ENCODE results near the gene C1QTNF5. TPM values are rescaled to one million over a fixed set of nuclear protein-coding genes. Genes with fewer than 3 reads are reported as not detected.
A peak's percentile ranks its signal among the peaks of the same experiment; 100 is the strongest.

The C1QTNF5 gene
- total and polyA plus RNA-seq, 4 donors, result 13.4 to 63.1 (median 40.9) TPM

DNA sequence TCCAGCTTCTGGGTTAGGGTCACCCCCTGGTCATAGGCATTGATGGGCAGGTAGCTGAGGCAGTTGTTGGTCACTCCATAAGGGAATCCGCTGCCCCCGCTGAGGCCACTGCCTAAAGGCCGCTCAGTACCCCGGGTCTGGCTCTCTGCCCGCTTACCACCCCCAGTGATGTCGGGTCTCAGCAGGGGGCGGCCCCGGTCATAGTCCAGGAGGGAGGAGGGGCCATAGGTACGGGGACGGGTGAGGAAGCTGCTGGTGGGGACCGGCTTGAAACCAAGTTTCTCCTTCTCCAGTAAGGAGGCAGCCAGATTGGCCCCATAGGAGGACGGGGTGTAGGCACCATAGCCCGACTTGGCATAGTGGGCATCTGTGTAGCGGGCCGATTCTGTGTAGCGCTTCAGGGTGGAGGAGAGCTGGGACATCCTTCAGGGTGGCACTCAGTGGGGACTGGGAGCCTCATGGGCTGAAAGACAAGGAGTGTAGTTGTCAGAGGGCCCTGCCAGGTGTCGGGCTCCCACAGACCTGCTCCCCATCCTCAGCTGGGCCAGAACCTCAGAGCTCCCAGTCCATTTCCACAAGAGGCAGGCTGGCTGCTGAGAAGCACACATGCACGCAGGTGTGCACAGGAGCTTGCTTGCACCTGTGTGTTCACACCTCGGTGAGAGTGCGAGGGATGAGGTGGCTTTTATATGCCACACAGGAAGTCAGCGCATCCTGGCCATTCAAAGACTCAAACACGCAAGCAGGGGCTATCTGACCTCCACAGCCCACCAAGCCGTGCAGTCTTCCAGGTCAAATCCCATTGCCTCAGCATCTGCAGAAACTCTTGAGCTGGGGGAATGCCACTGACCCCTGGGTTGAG, 32.6 kb upstream of the C1QTNF5 start:
- H3K4me1 ChIP-seq (ENCODE audit: control insufficient read depth, insufficient read depth, low read length), result peaks cover 100% of the 10 kb centered on the region
- no peak for DNase-seq (ENCODE audit: low read depth in 4 of 6, low spot score in 6 of 6)
- 80% methylated on average over 23 of the region's 23 CpGs for WGBS (ENCODE audit: insufficient coverage)
- H3K27me3 ChIP-seq (ENCODE audit: control insufficient read depth, insufficient read depth, low read length), result peaks cover 2% of the 10 kb centered on the region
- no peaks in the 10 kb centered on the region for H3K9me3 ChIP-seq (ENCODE audit: control insufficient read depth, insufficient read depth, low read length)
- H3K36me3 ChIP-seq (ENCODE audit: control insufficient read depth, insufficient read depth, low read length), result peaks cover 16% of the 10 kb centered on the region
- no peak overlapping the region for H3K4me3 ChIP-seq (ENCODE audit: low read depth, low read length)
- peak overlapping the region; percentile 99 for H3K27ac ChIP-seq (ENCODE audit: low read depth, low read length)

DNA sequence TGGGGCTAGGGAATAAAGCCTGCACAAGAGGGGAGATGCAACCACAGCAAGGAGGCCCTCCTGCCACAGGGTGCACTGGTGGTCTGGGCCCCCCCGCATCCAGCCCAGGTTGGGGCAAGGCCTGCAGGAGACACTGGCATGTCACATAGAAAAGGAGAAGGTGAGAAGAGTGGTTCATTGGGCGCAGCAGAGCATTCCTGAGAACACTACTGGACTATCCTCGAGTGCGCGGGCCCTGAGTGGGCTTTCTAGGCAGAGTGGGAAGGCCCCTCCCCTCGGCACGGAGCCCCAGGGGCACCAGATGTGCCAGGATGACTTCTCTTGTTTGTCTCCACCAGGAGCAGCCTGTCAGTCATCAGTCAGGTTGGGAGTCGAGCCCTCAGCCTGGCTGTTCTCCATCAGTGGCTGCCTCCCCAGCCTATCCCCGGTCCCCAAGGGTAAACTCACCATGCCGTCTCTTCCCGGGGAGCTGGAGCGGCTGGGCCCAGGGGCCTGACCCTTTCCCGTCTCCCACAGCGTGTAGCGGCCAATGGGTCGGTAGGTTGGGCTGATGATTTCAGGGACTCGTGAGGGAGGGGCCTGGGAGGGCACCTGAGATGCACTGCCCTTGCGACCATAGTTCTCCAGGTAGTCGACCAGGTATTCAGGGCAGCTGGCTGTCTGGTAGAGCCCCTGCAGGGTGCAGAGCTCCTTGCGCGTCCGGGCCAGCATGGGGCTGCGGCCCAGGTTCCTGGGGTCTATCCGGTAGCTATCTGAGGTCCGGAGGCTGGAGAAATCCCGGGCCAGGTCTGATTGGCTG, 31.8 kb upstream of the C1QTNF5 start:
- no peak for DNase-seq (ENCODE audit: low read depth in 4 of 6, low spot score in 6 of 6)
- H3K27me3 ChIP-seq (ENCODE audit: control insufficient read depth, insufficient read depth, low read length), result peaks cover 2% of the 10 kb centered on the region
- 84% methylated on average over 24 of the region's 26 CpGs for WGBS (ENCODE audit: insufficient coverage)
- H3K4me1 ChIP-seq (ENCODE audit: control insufficient read depth, insufficient read depth, low read length), result peaks cover 100% of the 10 kb centered on the region
- peaks cover 16% of the 10 kb centered on the region for H3K36me3 ChIP-seq (ENCODE audit: control insufficient read depth, insufficient read depth, low read length)
- no peak overlapping the region for H3K27ac ChIP-seq (ENCODE audit: low read depth, low read length)
- no peak overlapping the region for H3K4me3 ChIP-seq (ENCODE audit: low read depth, low read length)
- no peaks in the 10 kb centered on the region for H3K9me3 ChIP-seq (ENCODE audit: control insufficient read depth, insufficient read depth, low read length)

DNA sequence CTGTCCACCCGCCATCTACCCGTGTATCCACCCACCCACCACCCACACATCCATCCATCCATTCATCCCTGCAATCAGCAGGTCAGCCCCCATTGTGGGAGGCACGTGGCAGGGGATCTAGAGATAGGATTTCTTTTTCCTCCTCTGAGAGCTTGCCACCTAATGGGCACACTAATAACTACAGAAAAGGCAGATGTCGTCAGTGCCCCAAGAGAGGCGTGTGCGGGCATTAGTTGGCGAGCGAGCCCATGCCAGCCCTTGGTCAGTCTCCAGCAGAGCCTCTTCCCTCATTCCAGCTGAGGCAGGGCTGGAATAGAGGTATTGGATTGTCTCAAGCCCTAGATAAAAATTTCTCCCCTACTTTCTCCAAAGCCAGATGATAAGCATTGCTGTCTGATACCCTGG, 31.1 kb upstream of the C1QTNF5 start:
- DNase-seq (ENCODE audit: low read depth in 4 of 6, low spot score in 6 of 6), result peak in 2 of 6 donors; percentile 64 to 78
- no peak overlapping the region for H3K4me3 ChIP-seq (ENCODE audit: low read depth, low read length)
- H3K36me3 ChIP-seq (ENCODE audit: control insufficient read depth, insufficient read depth, low read length), result peaks cover 16% of the 10 kb centered on the region
- H3K27me3 ChIP-seq (ENCODE audit: control insufficient read depth, insufficient read depth, low read length), result peaks cover 2% of the 10 kb centered on the region
- H3K9me3 ChIP-seq (ENCODE audit: control insufficient read depth, insufficient read depth, low read length), result no peaks in the 10 kb centered on the region
- H3K4me1 ChIP-seq (ENCODE audit: control insufficient read depth, insufficient read depth, low read length), result peaks cover 100% of the 10 kb centered on the region
- no peak overlapping the region for H3K27ac ChIP-seq (ENCODE audit: low read depth, low read length)
- 0% methylated on average over 1 of the region's 8 CpGs for whole genome bisulfite sequencing (ENCODE audit: insufficient coverage)

- DNase-seq (ENCODE audit: low read depth in 4 of 6, low spot score in 6 of 6), result no peak
- Histone ChIP-seq H3K9me3 (ENCODE audit: control insufficient read depth, insufficient read depth, low read length) (no peaks in the 10 kb centered on the region), H3K27me3 (ENCODE audit: control insufficient read depth, insufficient read depth, low read length) (peaks cover 2% of the 10 kb centered on the region), H3K36me3 (ENCODE audit: control insufficient read depth, insufficient read depth, low read length) (peaks cover 16% of the 10 kb centered on the region), H3K4me1 (ENCODE audit: control insufficient read depth, insufficient read depth, low read length) (peaks cover 99% of the 10 kb centered on the region), H3K27ac (ENCODE audit: low read depth, low read length) (no peak overlapping the region), H3K4me3 (ENCODE audit: low read depth, low read length) (no peak overlapping the region)
- 52% methylated on average over 7 of the region's 8 CpGs for WGBS (ENCODE audit: insufficient coverage)
These were observed 30.5 kb upstream of the C1QTNF5 start for GRCh38 chr11:119371067-119371601.

GRCh38 chr11:119370486-119371046, 29.9 kb upstream of the C1QTNF5 start:
- Histone ChIP-seq H3K27ac (ENCODE audit: low read depth, low read length) (peak overlapping the region; percentile 6), H3K4me1 (ENCODE audit: control insufficient read depth, insufficient read depth, low read length) (peaks cover 99% of the 10 kb centered on the region), H3K36me3 (ENCODE audit: control insufficient read depth, insufficient read depth, low read length) (peaks cover 16% of the 10 kb centered on the region), H3K27me3 (ENCODE audit: control insufficient read depth, insufficient read depth, low read length) (no peaks in the 10 kb centered on the region), H3K9me3 (ENCODE audit: control insufficient read depth, insufficient read depth, low read length) (no peaks in the 10 kb centered on the region), H3K4me3 (ENCODE audit: low read depth, low read length) (no peak overlapping the region)
- 81% methylated on average over 7 of the region's 8 CpGs for WGBS (ENCODE audit: insufficient coverage)
- no peak for DNase-seq (ENCODE audit: low read depth in 4 of 6, low spot score in 6 of 6)

- H3K27ac ChIP-seq (ENCODE audit: low read depth, low read length), result peak overlapping the region; percentile 70
- WGBS (ENCODE audit: insufficient coverage), result 68% methylated on average over 7 of the region's 13 CpGs
- H3K36me3 ChIP-seq (ENCODE audit: control insufficient read depth, insufficient read depth, low read length), result peaks cover 16% of the 10 kb centered on the region
- no peaks in the 10 kb centered on the region for H3K27me3 ChIP-seq (ENCODE audit: control insufficient read depth, insufficient read depth, low read length)
- H3K9me3 ChIP-seq (ENCODE audit: control insufficient read depth, insufficient read depth, low read length), result no peaks in the 10 kb centered on the region
- H3K4me1 ChIP-seq (ENCODE audit: control insufficient read depth, insufficient read depth, low read length), result peaks cover 99% of the 10 kb centered on the region
- DNase-seq (ENCODE audit: low read depth in 4 of 6, low spot score in 6 of 6), result no peak
- H3K4me3 ChIP-seq (ENCODE audit: low read depth, low read length), result no peak overlapping the region
These were observed 28.6 kb upstream of the C1QTNF5 start for GRCh38 chr11:119369132-119369925.

GRCh38 chr11:119368121-119369034, 27.7 kb upstream of the C1QTNF5 start:
- 50% methylated on average over 17 of the region's 17 CpGs for WGBS (ENCODE audit: insufficient coverage)
- peaks cover 15% of the 10 kb centered on the region for H3K36me3 ChIP-seq (ENCODE audit: control insufficient read depth, insufficient read depth, low read length)
- peak in 1 of 6 donors; percentile 72 for DNase-seq (ENCODE audit: low read depth in 4 of 6, low spot score in 6 of 6)
- peaks cover 95% of the 10 kb centered on the region for H3K4me1 ChIP-seq (ENCODE audit: control insufficient read depth, insufficient read depth, low read length)
- H3K4me3 ChIP-seq (ENCODE audit: low read depth, low read length), result no peak overlapping the region
- H3K9me3 ChIP-seq (ENCODE audit: control insufficient read depth, insufficient read depth, low read length), result no peaks in the 10 kb centered on the region
- H3K27ac ChIP-seq (ENCODE audit: low read depth, low read length), result peak overlapping the region; percentile 70
- no peaks in the 10 kb centered on the region for H3K27me3 ChIP-seq (ENCODE audit: control insufficient read depth, insufficient read depth, low read length)

DNA sequence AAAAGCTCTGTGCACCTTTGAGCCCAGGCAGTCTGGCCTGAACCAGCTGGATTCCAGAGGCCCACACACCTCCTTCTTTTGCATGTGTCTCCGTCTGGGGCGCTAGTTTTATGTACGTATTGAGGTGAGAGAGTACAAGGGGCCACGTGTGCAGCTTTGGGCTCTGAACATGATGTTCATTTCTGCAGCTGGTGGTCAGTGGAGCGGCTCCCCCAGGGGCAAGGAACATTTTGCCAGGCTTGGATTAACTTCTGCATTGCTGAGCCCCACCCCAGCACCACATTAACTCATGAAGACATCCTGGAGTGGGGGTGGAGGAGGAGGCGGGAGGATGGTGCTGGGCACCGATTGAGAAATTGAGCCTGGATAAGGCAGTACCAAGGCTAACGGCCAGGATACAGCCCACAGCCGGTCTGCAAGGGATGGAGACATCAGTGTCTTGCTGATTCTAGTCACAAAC, 27.0 kb upstream of the C1QTNF5 start:
- no peak for DNase-seq (ENCODE audit: low read depth in 4 of 6, low spot score in 6 of 6)
- no peaks in the 10 kb centered on the region for H3K9me3 ChIP-seq (ENCODE audit: control insufficient read depth, insufficient read depth, low read length)
- H3K4me3 ChIP-seq (ENCODE audit: low read depth, low read length), result no peak overlapping the region
- H3K27ac ChIP-seq (ENCODE audit: low read depth, low read length), result peak overlapping the region; percentile 70
- no peaks in the 10 kb centered on the region for H3K27me3 ChIP-seq (ENCODE audit: control insufficient read depth, insufficient read depth, low read length)
- 28% methylated on average over 4 of the region's 9 CpGs for WGBS (ENCODE audit: insufficient coverage)
- H3K36me3 ChIP-seq (ENCODE audit: control insufficient read depth, insufficient read depth, low read length), result peaks cover 9% of the 10 kb centered on the region
- peaks cover 95% of the 10 kb centered on the region for H3K4me1 ChIP-seq (ENCODE audit: control insufficient read depth, insufficient read depth, low read length)

All from spinal cord (tissue), 10 donors.